ENCODE measurements around the gene XPO5. TPM values are rescaled to one million over a fixed set of nuclear protein-coding genes. Genes with fewer than 3 reads are reported as not detected.
A peak's percentile ranks its signal among the peaks of the same experiment; 100 is the strongest.
"Not testable (repeated sequence)": the region's sequence is repeated elsewhere in the genome, so short reads cannot be mapped to it uniquely, and the experiment has no call there.

The XPO5 gene
- polyA plus RNA-seq, 1 experiment: 37.7 TPM

GRCh38 chr6:43499028-43499815 is 76.6 kb downstream of the XPO5 start:
- TF ChIP-seq CTCF (IDR thresholded peaks at IDR 0.05; ENCODE audit: insufficient read depth, low read depth, low read length): no peak
- CTCF ChIA-PET: interaction anchor here (1.1 to 10.1 kb wide), 3 partner anchors 9 to 44 kb away, joined by 3 to 87 read pairs (median 4); partner anchors contain the start of genes DLK2, POLR1C and YIPF3
- Histone ChIP-seq H3K36me3 (ENCODE audit: control insufficient read depth, insufficient read depth, low read length) (peaks cover 34% of the 10 kb centered on the region), H3K27me3 (ENCODE audit: control insufficient read depth, insufficient read depth, low read length) (no peaks in the 10 kb centered on the region), H3K4me3 (ENCODE audit: low read depth, low read length) (no peak overlapping the region)
- DNase-seq (ENCODE audit: low read depth): no peak
- POLR2A ChIA-PET: no interaction called here

- H3K27me3 ChIP-seq (ENCODE audit: control insufficient read depth, insufficient read depth, low read length); POLR2A ChIA-PET; H3K4me3 ChIP-seq (ENCODE audit: low read depth, low read length); DNase-seq (ENCODE audit: low read depth): not testable (repeated sequence)
- H3K36me3 ChIP-seq (ENCODE audit: control insufficient read depth, insufficient read depth, low read length): peaks cover 29% of the 10 kb centered on the region
- CTCF ChIA-PET: interaction anchor here (0.8 to 10.1 kb wide), 3 partner anchors 9 to 57 kb away, joined by 3 to 136 read pairs (median 87); partner anchors contain the start of genes DLK2 and LRRC73
These were observed 77.5 kb downstream of the XPO5 start for GRCh38 chr6:43498291-43498690.

GRCh38 chr6:43497689-43498088 is 78.1 kb downstream of the XPO5 start:
- DNase-seq (ENCODE audit: low read depth): no peak
- Histone ChIP-seq H3K36me3 (ENCODE audit: control insufficient read depth, insufficient read depth, low read length) (peaks cover 25% of the 10 kb centered on the region), H3K4me3 (ENCODE audit: low read depth, low read length) (no peak overlapping the region), H3K27me3 (ENCODE audit: control insufficient read depth, insufficient read depth, low read length) (no peaks in the 10 kb centered on the region)
- TF ChIP-seq CTCF (IDR thresholded peaks at IDR 0.05; ENCODE audit: insufficient read depth, low read depth, low read length): no peak
- ChIA-PET CTCF (interaction anchor here (1.1 to 10.1 kb wide), 9 partner anchors 10 to 235 kb away, joined by 3 to 136 read pairs (median 8); partner anchors contain the start of genes DLK2 and LRRC73), POLR2A (no interaction called here)

GRCh38 chr6:43497129-43497396 is 78.8 kb downstream of the XPO5 start:
- ChIA-PET CTCF (interaction anchor here (0.5 to 10.1 kb wide), 23 partner anchors 11 to 269 kb away, joined by 3 to 136 read pairs (median 5); partner anchors contain the start of genes DLK2, DNPH1 and LRRC73), POLR2A (interaction anchor here (0.6 kb wide), 1 partner anchor 9 kb away, joined by 4 read pairs; no protein-coding TSS in a partner anchor)
- H3K36me3 ChIP-seq (ENCODE audit: control insufficient read depth, insufficient read depth, low read length): peaks cover 19% of the 10 kb centered on the region
- H3K27me3 ChIP-seq (ENCODE audit: control insufficient read depth, insufficient read depth, low read length): no peaks in the 10 kb centered on the region
- H3K4me3 ChIP-seq (ENCODE audit: low read depth, low read length): no peak overlapping the region
- no peak for DNase-seq (ENCODE audit: low read depth)
- no peak for TF ChIP-seq CTCF (IDR thresholded peaks at IDR 0.05; ENCODE audit: insufficient read depth, low read depth, low read length)

GRCh38 chr6:43496370-43497128 is 79.3 kb downstream of the XPO5 start:
- H3K36me3 ChIP-seq (ENCODE audit: control insufficient read depth, insufficient read depth, low read length): peaks cover 19% of the 10 kb centered on the region
- H3K27me3 ChIP-seq (ENCODE audit: control insufficient read depth, insufficient read depth, low read length): no peaks in the 10 kb centered on the region
- POLR2A ChIA-PET: interaction anchor here (0.6 kb wide), 1 partner anchor 10 kb away, joined by 4 read pairs; no protein-coding TSS in a partner anchor
- peak; percentile 76 for TF ChIP-seq CTCF (IDR thresholded peaks at IDR 0.05; ENCODE audit: insufficient read depth, low read depth, low read length)
- no peak for DNase-seq (ENCODE audit: low read depth)
- CTCF ChIA-PET: interaction anchor here (0.5 to 10.1 kb wide), 32 partner anchors 11 to 269 kb away, joined by 3 to 136 read pairs (median 4); partner anchors contain the start of genes DLK2, DNPH1 and LRRC73
- H3K4me3 ChIP-seq (ENCODE audit: low read depth, low read length): no peak overlapping the region
